Dermis blood vessel endothelial cell (primary cell): ENCODE data around the gene OR52E4. TPM values are rescaled to one million over a fixed set of nuclear protein-coding genes. Genes with fewer than 3 reads are reported as not detected.

Experiments used
- DNase-seq: peaks from one replicate; pipeline ENCODE4 v3.0.0; 2010
- total RNA-seq: library from RNA; depleted of rRNA; stranded (reverse); fragments of >200 nt; gene quantifications from 2 replicates; pipeline ENCODE4 v1.2.3, GENCODE V29; 2014

OR52E4 gene
- total RNA-seq, 1 donor from 2014 or later: not detected

DNA sequence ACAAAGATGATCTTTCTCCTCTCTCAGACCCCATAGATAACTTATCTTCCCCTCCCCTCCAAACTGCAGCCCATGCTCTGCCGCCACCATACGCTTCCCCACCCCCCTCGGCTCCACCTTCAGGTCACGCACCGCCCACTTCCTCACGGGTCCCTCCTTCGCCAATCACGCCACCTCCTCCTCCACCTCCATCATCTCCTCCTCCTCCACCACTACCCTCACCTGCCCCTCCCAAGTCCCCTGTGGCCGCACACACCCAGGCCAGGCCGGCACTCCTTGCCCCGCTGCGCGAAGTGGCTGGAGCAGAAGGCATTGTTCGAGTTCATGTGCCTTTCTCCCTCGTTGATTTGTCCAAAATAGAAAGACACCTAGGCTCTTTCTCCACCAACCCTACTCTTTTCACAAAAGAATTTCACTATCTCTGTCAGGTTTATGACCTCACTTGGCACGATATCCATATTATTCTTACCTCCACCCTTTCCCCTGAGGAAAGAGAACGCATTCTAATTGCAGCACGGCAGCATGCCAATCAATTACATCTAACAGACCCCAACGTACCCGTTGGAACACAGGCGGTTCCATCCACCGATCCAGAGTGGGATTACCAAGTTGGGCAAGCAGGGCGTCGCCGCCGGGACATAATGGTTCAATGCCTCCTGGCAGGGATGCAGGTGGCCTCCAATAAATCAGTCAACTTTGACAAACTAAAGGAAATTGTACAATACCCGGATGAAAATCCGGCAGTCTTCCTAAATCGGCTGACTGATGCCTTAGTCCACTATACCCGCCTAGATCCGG is 49.3 kb downstream of the OR52E4 start:
- no peak for DNase-seq

DNA sequence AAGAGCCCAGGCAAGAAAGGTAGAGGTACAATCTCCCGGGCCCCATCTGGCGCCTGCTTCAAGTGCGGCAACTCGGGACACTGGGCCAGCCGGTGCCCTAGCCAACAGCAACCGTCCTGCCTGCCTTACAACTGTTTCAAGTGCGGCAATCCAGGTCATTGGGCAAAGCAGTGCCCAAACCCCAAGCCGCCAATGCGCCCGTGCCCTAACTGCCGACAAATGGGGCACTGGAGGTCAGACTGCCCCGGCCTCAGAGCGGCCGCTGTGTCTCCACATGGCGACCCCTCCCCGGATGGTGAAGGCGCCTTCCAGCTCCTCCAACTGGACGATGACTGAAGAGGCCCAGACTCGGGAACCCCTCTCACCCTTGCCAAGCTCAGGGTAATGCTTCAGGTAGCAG is 50.2 kb downstream of the OR52E4 start:
- DNase-seq: no peak

DNA sequence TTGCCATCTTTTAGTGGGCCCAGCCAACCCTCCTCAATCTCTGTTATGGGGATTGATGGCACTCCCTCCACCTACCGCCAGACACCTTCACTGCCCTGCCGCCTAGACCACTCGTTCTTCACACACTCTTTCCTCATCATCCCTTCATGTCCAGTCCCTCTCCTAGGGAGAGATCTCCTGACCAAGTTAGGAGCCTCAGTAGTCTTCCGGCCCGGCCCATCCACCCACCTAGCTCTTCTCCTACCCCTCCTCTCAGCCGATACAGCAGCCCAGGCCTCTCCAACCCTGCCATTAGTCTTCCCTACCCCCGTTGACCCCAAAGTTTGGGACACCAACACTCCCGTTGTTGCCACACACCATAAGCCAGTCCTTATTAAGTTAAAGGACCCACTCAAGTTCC is 50.6 kb downstream of the OR52E4 start:
- DNase-seq: no peak

DNA sequence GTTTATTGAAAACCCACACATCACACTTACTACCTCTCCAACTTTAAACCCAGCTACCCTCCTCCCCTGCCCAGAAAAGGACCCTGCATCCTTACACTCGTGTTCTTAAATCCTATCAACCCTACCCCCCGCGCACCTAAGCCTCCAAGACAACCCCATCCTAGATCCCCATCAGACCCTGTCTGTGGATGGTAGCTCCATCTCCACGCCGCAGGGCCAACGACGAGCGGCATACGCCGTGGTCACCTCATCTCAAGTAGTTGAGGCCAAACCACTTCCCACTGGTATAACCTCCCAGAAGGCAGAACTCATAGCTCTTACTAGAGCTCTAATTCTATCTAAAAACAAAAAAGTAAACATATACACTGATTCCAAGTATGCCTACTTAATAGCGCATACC is 52.2 kb downstream of the OR52E4 start:
- DNase-seq: no peak

DNA sequence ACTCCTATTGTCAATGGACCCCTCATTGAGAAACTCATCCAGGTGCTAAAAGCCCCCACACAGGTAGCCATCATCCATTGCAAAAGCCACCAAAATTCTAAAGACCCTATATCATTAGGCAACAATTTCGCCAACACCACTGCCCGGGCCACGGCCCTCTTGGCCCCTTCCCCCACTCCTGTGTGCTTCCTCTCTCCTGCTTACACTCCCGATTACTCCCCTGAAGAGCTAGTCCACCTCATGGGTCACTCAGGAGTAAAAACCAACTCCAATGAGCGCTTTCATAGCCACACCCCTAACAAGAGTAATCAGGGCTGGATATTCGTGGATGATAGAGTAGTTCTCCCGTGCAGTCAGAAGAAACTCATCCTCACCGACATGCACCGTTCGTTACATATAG is 52.7 kb downstream of the OR52E4 start:
- DNase-seq: no peak

Other genes starting within 250 kb of the OR52E4 start
- 83.0 and 86.6 TPM in 2 replicates for gene TRIM5, start 195.6 kb upstream of the OR52E4 start, total RNA-seq
- 133 and 143 TPM in 2 replicates for gene TRIM22, start 190.8 kb upstream of the OR52E4 start, total RNA-seq
- not detected in 2 replicates for gene OR56B1, start 144.2 kb upstream of the OR52E4 start, total RNA-seq
- gene OR52N4, start 126.4 kb upstream of the OR52E4 start, total RNA-seq: 0.17 TPM in 1 of 2 replicates, not detected in the other
- not detected in 2 replicates for gene OR52N5, start 97.3 kb upstream of the OR52E4 start, total RNA-seq
- gene OR52N1, start 89.4 kb upstream of the OR52E4 start, total RNA-seq: not detected in 2 replicates
- gene OR52N2, start 71.7 kb upstream of the OR52E4 start, total RNA-seq: not detected in 2 replicates
- not detected in 2 replicates for gene OR52E6, start 38.7 kb upstream of the OR52E4 start, total RNA-seq
- not detected in 2 replicates for gene OR52E8, start 22.9 kb upstream of the OR52E4 start, total RNA-seq
- gene OR52E5, start 12.6 kb downstream of the OR52E4 start, total RNA-seq: not detected in 2 replicates
- gene OR56A3, start 61.6 kb downstream of the OR52E4 start, total RNA-seq: not detected in 2 replicates
- not detected in 2 replicates for gene OR56A5, start 87.9 kb downstream of the OR52E4 start, total RNA-seq
- gene OR52L1, start 106.4 kb downstream of the OR52E4 start, total RNA-seq: not detected in 2 replicates
- gene OR56A4, start 126.3 kb downstream of the OR52E4 start, total RNA-seq: not detected in 2 replicates
- 0.14 TPM in 1 of 2 replicates, not detected in the other for gene OR56A1, start 150.1 kb downstream of the OR52E4 start, total RNA-seq
- not detected in 2 replicates for gene OR56B4, start 227.1 kb downstream of the OR52E4 start, total RNA-seq